Activated T-cell treated with anti-CD3 and anti-CD28 coated beads for 4 hours (primary cell): Measurements from ENCODE around the gene CNTNAP2.
"Not testable (repeated sequence)": the region's sequence is repeated elsewhere in the genome, so short reads cannot be mapped to it uniquely, and the experiment has no call there.

Experiments used
- DNase-seq: peaks from one replicate; pipeline ENCODE4 v3.0.0-alpha.2; 2020

CNTNAP2 gene

DNA sequence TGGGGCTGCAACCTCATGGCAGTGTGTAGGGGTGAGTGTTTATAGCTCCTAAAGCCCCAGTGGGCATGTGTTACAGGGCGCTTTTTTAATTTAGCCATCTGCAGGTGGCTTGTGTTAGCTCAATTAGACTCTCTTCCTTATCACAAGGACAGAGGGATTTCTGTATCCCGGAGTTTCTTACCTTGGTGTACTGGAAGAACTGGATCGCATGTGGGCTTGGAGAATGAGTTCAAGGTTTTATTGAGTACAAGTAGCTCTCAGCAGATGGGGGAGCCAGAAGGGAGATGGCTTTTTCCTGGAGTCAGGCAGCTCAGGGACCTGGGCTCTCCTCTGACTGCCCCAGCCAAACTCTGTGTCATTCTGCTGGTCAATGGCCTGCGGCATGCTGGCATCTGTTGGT is 2320.4 kb downstream of the CNTNAP2 start:
- no peak for DNase-seq

DNA sequence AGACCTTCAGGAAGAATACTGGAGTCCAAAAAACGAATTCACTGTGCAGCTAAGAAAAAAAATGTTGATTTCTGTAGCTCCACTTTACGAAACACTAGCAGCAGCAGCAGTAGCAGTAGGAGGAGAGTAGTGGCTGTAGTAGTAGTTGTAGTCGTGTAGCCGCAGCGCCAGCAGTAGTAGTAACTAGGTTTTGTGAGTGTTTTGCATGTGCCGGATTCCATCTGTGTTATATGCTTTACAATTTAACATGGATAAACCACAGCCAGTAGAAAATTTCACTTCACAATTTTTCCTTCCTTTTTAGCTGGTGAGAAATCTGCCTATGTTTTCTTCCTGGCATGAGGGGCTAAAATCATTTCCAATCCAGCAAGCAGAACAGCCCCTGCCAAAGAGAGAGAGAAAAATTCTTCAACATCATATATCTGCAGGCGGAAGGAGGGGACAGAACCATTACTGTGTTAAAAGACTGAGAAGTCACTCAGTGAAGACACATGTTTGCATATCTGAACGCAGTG is 2325.6 kb downstream of the CNTNAP2 start:
- DNase-seq = no peak

- DNase-seq = no peak
These were observed 2326.3 kb downstream of the CNTNAP2 start for GRCh38 chr7:148442933-148443332.

GRCh38 chr7:148445260-148446044 is 2328.9 kb downstream of the CNTNAP2 start:
- no peak for DNase-seq

GRCh38 chr7:148447221-148447849 is 2330.7 kb downstream of the CNTNAP2 start:
- DNase-seq = no peak

DNA sequence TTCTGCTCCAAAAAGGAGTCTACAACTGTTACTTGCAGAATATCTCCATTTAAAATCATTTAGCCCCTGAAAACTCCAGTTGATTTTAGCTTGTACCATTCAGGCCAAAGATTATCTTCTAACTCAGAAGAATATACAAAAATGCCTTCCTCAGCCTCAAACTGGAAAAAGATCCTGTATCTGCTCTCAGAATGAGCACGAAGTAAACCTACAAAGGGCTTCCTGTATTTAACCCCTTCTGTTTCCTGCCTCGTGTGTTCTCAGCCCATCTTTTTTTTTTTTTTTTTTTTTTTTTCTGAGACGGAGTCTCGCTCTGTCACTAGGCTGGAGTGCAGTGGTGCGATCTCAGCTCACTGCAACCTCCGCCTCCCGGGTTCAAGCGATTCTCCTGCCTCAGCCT is 2334.9 kb downstream of the CNTNAP2 start:
- DNase-seq = not testable (repeated sequence)

DNA sequence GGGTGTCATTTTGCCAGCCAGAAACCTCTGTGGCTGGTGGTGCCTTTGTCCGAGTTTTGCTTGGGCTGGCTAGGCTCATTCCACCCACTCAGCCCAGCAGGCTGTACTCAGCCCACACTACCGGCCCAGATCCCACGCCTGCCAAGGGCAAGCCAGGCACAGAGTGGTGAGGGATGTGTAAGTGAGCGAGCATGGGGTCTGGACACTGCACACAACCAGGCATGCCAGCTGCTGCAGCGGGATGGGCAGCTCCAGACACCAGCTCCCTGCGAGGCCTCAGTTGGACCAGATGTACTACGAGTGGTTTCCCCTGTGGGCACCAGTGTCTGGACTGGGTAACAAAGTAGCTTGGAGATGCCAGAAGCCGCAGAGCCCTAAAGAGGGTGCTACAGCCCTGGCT is 2339.8 kb downstream of the CNTNAP2 start:
- DNase-seq = no peak

DNA sequence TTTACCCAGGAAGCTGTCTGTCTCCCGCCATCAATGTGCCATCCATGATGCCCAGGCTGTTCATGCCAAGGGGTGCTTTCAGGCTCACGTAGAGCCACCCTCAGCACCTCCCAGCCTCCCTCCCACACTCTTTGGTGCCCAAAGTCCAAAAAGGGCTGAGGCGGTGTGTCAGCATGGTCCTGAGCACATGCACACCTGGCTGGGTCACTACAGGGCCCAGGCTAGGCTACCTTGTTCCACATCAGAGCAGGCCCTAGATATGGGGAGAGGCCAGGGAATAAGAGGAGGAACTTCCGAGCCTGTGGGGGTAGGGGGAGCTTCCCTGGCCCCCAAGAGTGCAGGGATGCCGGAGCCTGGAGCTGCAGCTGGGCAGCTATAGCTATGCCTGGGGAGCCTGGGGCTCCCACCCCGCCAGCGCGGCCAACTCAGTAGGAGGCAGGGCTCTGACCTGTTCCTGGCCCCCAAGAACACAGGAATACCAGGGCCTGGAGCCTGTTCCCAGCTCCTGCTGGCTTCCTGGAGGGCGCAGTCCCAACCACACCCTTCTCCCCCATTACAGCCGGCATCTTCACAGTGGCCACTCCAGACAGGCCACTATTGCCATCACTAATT is 2340.8 kb downstream of the CNTNAP2 start:
- DNase-seq = no peak

DNA sequence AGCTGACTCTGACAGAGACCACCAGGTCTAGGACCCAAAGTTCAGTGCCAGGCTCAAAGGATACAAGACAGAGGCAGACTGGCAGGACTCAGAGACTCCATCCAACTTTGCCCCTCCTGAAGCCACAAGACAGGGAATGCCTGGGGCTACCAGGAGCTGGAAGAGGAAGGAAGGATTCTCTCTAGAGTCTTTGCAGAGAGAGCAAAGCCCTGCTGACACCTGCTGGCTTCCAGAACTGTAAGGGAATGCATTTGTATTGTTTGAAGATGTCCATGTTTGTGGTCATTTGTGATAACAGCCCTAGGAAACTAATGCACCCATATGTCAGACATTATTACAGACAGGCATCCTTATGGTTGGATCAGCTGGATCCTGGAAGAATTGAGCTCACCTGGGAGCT is 2341.7 kb downstream of the CNTNAP2 start:
- no peak for DNase-seq

- DNase-seq = no peak
These were observed 2345.0 kb downstream of the CNTNAP2 start for GRCh38 chr7:148461392-148462179.

- DNase-seq = not testable (repeated sequence)
These were observed 2346.2 kb downstream of the CNTNAP2 start for GRCh38 chr7:148462774-148463173.

- DNase-seq = no peak
These were observed 2346.6 kb downstream of the CNTNAP2 start for GRCh38 chr7:148463210-148463609.

DNA sequence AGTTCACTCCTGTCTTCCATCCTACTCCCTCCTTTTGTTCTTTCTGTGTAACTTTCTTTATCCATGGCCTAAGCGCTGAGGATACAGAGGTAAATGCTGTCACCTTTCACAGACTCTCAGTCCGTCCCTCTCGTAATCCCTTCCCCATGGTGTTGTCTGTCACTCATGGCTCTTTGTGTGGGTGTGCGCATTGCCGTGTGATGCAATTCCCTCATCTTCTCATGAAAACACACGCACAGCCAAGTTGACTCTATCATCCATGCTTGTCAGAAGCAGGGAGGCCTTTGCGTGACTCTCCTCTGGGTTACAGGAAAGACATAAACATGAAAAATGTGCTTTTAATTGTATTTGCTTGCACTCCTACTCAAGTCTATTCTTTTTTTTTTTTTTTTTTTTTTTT is 2348.3 kb downstream of the CNTNAP2 start:
- no peak for DNase-seq

DNA sequence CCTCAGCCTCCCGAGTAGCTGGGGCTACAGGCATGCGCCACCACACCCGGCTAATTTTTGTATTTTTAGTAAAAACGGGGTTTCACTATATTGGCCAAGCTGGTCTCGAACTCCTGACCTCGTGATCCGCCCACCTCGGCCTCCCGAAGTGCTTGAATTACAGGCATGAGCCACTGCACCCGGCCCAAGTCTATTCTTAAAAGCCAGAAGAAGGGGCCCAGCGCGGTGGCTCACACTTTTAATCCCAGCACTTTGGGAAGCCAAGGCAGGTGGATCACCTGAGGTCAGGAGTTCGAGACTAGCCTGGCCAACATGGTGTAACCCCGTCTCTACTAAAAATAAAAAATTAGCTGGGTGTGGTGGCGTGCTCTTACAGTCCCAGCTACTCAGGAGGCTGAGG is 2348.8 kb downstream of the CNTNAP2 start:
- DNase-seq = not testable (repeated sequence)

DNA sequence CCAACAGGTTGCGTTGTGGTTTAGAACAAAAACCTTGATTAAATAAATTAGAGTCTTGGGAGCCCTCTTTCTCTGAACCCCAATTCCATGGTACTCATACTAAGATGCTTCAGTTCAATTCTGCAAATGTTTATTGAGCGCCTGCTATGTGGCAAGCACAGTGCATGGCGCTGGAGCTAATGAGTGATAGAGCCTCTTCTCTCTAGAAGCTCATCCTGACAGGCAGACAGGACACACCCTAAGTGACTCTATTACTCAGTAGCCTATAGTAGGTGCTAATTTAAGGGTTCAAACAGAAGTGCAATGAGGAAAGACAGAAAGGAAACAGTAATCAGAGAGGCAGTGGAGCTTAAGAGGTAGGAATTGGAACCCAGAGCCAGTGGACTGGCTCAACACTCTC is 2349.5 kb downstream of the CNTNAP2 start:
- no peak for DNase-seq

DNA sequence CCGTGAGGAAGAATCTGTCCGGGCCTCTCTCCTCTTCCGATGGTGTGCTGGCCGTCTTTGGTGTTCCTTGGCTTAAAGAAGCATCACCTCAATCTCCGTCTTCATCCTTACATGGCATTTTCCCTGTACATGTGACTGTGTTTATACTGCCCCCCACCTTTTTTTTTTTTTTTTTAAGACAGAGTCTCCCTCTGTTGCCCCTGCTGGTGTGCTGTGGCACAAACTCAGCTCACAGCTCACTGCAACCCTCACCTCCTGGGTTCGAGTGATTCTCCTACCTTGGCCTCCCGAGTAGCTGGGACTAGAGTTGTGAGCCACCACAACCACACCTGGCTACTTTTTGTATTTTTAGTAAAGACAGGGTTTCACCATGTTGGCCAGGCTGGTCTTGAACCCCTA is 2352.1 kb downstream of the CNTNAP2 start:
- DNase-seq = no peak
